Sigmoid colon (tissue), 4 donors: ENCODE measurements around the gene AFAP1.

Experiments used
- CTCF ChIP-seq, 4 experiments: fragments of 450-650 bp in 3 of 4; fragments of 200-600 bp in 1 of 4; IDR thresholded peaks; one replicate each; pipeline ENCODE4 v1.5.1; 2016 to 2019; ENCODE audit warnings: antibody characterized with exemption in 4 of 4, mild to moderate bottlenecking in 3 of 4, moderate library complexity in 2 of 4
- EP300 ChIP-seq, 4 donors: sonication (generic); formaldehyde crosslinking; IDR thresholded peaks; one replicate each; pipeline ENCODE4 v1.6.1; 2017; ENCODE audit warnings: antibody characterized with exemption in 4 of 4

GRCh38 chr4:7985072-7985471 lies 45.4 kb upstream of the AFAP1 start:
- TF ChIP-seq CTCF (IDR thresholded peaks at IDR 0.05) (no peak), EP300 (IDR thresholded peaks at IDR 0.05) (no peak)
